Esophagus squamous epithelium (tissue), 4 donors: ENCODE data around the gene CDH8.

Experiments
- POLR2A ChIP-seq, 4 donors: fragments of 450-650 bp; IDR thresholded peaks; one replicate each; pipeline ENCODE4 v1.6.1; 2017; ENCODE audit warnings: antibody characterized with exemption in 4 of 4, mild to moderate bottlenecking in 4 of 4, moderate library complexity in 3 of 4
- TF ChIP-seq, protein P1 (sequence below), 6 experiments: fragments of 450-650 bp in 4 of 6; fragments of 200-600 bp in 2 of 6; sonication (generic) in 2 of 6; IDR thresholded peaks; one replicate each; pipeline ENCODE4 v1.5.1; 2016 to 2019; ENCODE audit warnings: antibody characterized with exemption in 6 of 6, mild to moderate bottlenecking in 4 of 6, moderate library complexity in 4 of 6

DNA sequence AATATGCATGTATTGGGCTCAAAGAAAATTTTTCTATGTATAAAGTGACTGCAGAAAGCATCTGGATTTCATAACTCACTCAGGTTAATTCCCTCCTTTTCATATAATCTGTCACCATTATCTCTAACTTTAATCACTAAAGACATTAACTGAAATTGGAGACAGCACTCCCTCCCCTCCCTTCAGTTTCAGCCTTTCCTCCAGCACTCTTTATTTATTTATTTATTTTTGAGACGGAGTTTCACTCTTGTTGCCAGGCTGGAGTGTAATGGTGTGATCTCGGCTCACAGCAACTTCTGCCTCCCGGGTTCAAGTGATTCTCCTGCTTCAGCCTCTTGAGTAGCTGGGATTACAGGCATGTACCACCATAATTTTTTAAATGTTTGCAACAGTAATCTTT, 43.1 kb downstream of the CDH8 start:
- TF ChIP-seq, protein P1, sequence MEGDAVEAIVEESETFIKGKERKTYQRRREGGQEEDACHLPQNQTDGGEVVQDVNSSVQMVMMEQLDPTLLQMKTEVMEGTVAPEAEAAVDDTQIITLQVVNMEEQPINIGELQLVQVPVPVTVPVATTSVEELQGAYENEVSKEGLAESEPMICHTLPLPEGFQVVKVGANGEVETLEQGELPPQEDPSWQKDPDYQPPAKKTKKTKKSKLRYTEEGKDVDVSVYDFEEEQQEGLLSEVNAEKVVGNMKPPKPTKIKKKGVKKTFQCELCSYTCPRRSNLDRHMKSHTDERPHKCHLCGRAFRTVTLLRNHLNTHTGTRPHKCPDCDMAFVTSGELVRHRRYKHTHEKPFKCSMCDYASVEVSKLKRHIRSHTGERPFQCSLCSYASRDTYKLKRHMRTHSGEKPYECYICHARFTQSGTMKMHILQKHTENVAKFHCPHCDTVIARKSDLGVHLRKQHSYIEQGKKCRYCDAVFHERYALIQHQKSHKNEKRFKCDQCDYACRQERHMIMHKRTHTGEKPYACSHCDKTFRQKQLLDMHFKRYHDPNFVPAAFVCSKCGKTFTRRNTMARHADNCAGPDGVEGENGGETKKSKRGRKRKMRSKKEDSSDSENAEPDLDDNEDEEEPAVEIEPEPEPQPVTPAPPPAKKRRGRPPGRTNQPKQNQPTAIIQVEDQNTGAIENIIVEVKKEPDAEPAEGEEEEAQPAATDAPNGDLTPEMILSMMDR (IDR thresholded peaks at IDR 0.05): no peak
- TF ChIP-seq POLR2A (IDR thresholded peaks at IDR 0.05): no peak
